GM21737 (cell line): Measurements from ENCODE around the gene SEZ6L2.
A peak's percentile ranks its signal among the peaks of the same experiment; 100 is the strongest.
"Not testable (repeated sequence)": the region's sequence is repeated elsewhere in the genome, so short reads cannot be mapped to it uniquely, and the experiment has no call there.

Source experiments
- ATAC-seq: cut with Tn5 transposase; IDR thresholded peaks from one replicate; pipeline ENCODE4 v1.9.1; 2021; ENCODE audit warnings: mild to moderate bottlenecking, moderate library complexity; ENCODE audit not compliant: unreplicated experiment

The SEZ6L2 gene

GRCh38 chr16:29899516-29900101, at the start of gene SEZ6L2:
SEZ6L2 (minus strand) TSS chr16:29899550; CDS start chr16:29899019, 531 bp downstream.
- no peak for ATAC-seq

GRCh38 chr16:29947897-29948296, 48.5 kb upstream of the SEZ6L2 start:
- no peak for ATAC-seq

- ATAC-seq = no peak
These were observed 44.8 kb upstream of the SEZ6L2 start for GRCh38 chr16:29943846-29944799.

DNA sequence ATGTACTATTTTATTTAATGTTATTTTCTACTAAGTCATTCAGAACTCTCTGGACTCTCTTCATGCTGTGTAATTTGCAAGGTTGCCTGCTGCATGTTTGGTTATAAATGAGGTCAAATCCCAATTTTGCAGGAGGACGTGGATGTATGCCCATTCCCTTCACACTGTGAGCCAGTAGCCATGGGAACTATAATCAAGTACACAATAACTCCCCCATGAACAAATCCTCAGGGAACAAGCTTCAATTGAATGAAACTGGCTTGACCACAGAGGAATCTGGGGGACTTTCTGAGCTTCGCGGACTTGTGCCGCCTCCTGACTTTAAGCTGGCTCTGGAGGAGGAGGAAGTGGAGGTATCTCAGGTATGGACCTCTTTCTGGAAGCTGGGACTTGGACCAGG, 41.3 kb upstream of the SEZ6L2 start:
- ATAC-seq = no peak

GRCh38 chr16:29931750-29932149, 32.4 kb upstream of the SEZ6L2 start:
- ATAC-seq = not testable (repeated sequence)

DNA sequence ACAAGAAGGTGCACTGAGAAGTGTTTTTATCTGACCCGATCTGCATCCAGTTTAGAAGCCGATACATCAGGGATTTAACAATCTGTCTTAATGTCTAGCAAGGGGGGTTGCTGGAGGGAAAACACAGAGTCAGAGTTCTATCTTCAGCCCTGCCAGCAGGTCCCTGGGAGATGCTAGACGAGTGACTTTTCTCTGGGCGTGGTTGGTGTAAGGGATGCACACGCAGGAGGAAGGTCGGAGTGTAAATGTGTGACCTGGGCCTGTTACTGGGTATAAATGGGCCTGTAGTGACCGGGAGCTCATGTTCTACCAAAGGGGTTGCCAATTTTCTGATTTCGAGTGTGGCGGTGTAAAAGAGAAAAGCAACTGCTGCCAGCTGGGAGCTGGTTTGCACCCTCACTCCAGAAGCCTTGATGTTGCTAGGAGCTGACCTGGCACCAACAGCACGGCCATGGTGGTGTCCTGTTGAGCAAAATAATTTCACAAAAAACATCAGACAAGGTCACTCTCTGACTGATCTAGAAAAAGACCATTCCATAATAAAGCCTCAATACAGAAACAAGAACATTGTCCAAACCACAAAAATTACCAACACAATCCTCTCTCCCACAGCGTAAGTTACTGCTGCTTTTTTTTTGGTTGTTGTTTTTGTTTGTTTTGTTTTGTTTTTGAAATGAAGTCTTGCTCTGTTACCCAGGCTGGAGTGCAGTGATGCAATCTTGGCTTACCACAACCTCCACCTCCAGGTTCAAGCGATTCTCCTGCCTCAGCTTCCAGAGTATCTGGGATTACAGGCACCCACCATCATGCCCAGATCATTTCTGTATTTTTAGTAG, 27.9 kb upstream of the SEZ6L2 start:
- ATAC-seq = no peak

GRCh38 chr16:29926711-29927052, 27.3 kb upstream of the SEZ6L2 start:
- ATAC-seq = peak; percentile 2

GRCh38 chr16:29925781-29926710, 26.7 kb upstream of the SEZ6L2 start, which contains the start of gene KCTD13:
KCTD13 (minus strand) TSS chr16:29926226; CDS start chr16:29926033, 193 bp downstream.
- ATAC-seq = peak; percentile 86

DNA sequence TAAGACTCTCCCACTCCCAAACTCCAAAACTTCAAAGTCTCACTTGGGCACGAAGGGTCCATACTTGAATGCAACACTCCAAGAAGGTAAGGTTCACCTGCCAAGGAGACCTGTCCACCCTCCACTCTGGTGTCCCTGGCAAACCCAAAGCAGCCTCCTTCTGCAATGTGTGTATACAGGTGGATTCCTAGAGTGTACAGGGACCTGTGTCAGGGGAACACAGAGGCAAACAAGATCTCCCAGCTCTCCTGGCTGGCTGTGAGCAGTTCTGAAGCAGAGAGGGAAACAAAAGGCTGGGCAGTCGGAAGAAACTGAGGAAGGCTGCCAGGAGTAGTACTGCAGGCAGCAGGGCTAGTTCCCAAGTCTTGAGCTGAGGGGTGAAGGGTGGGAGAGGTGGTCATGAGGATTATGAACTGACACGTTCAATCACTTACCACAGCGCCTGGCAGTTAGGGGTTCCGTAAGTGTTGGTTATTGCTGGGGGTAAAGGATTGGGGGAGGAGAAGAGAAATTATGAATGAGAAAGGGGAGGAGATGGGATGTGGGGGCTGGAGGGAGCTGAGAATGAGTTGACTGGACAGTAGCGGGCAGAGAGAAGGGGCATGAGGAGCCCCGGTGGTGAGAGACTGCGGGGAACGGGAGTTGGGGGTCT, 25.9 kb upstream of the SEZ6L2 start:
- no peak for ATAC-seq

DNA sequence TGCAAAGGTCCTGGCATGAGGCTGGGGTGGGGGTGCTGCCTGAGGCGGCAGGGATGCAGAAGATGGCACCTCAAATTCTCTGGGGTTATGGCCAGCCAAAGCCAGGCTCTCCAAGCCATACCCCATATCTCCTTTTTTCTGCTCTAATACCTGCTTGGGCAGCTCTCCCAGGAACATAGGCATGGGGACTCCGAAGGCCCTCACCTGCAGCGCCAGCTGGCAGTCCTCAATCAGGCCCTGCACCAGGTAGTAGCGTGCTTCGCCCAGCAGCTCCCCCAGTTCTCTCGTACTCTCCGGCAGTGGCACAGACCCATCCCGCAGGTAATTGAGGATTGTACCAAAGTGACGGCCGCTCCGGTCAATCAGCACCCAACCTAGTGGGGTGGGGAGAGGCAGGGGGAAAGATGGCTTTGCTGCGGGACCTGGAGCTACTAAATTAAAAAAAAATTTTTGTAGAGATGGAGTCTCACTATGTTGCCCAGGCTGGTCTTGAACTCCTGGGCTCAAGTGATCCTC, 23.7 kb upstream of the SEZ6L2 start:
- ATAC-seq = no peak

DNA sequence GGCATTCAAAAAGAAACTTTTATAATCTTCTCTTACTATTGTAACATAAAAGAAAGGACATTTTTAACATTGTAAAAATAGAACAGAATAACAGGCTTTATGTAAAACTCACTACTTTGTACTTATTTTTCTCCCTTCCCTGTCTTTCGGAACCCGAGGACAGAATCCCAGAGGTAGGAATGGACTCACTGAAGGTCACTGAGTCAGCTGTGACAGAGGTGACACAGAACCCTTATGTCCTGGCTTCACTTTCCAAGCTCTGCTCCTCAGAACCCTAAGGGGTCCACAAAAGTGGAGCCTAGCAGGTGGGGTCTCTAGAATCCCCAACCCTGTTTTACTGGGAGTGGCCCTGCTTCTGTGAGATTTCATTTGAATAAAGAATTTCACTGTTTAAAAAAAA, 23.0 kb upstream of the SEZ6L2 start:
- no peak for ATAC-seq

DNA sequence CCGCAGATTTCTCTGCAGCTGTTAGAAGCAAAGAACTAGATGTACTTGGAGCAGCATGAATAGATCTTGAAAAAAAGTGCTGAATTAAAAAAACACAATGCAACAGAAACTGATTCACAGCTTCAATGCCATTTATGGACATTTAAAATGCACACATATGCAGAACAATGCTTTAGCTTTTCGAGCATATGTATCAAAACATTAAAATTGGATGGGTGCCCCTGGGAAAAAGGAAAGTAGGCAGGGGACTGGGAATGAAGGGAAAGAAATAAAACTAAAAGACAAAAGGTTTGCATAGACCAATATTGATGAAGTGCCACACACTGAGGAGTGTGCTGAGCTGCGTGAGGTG, 21.7 kb upstream of the SEZ6L2 start:
- ATAC-seq = no peak

DNA sequence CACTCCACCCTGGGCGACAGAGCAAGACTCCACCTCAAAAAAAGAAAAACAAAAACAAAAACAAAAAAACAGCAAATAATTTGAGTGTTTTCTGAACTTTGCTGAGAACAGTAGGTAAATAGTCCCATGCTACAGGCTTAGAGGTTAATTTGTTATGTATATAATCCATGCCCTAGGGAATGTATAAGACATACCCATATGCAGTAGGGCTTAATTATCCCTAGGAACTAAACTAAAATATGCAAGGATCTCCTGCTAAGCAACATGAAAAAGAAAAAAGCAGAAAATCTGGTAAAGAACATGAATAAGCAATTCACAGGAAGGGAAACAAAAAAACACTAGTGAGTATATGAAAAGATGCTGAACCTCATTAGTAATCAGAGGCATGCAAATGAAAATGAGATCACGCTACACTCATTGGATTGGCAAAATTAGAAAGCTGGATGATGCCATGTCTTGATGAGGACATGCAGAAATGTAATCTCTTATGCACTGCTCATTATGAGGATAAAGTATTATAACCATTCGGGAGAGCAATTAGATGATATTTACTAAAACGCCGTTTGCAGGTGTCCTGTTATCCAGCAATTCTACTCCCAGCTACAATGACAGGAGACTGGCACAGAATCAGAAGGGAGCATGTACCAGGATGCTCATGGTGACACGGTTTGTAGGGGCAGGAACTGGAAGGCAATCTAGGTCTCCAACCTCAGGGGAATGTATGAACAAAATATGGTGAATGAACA, 21.1 kb upstream of the SEZ6L2 start:
- no peak for ATAC-seq

GRCh38 chr16:29916979-29917378, 17.6 kb upstream of the SEZ6L2 start:
- no peak for ATAC-seq

- ATAC-seq = no peak
These were observed 16.4 kb upstream of the SEZ6L2 start for GRCh38 chr16:29915590-29916247.

DNA sequence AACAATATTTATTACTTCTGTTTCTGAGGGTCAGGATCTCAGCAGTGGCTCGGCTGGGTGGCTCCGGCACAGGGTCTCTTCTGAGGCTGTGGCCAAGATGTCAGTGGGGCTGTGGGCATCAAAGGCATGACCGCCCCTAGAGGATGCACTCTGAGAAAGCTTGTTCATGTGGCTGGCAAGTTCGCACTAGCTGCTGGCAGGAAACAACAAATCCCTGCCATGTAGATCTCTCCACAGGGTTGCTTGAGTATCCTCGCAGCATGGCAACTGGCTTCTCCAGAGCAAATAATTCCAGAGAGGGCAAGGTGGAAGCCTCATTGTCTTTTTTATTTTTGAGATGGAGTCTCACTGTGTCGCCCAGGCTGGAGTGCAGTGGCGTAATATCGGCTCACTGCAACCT, 14.2 kb upstream of the SEZ6L2 start:
- ATAC-seq = no peak

DNA sequence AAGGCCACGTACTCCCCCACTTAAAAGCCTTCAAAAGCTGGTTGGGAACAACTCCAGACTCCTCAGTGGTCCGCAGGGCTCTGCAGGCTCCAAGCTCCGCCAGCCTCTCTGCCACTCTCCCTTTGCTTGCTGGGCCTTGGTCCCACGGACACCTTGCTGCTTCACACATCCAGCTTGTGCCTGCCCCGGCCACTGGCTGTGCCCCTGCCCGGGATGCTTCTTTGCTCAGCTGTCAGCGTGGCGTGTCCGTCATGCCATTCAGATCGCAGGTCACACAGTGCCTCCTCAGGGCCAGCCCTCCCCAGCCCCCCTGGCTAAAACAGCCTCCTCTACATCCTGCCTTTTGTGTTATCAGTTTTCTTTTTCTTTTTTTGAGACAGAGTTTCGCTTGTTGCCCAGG, 12.7 kb upstream of the SEZ6L2 start:
- no peak for ATAC-seq

- ATAC-seq = no peak
These were observed 12.3 kb upstream of the SEZ6L2 start for GRCh38 chr16:29911676-29912010.
